Stomach (tissue), 4 donors: ENCODE results near the gene FBXO46.

Source experiments
- EP300 ChIP-seq: sonication (generic); formaldehyde crosslinking; IDR thresholded peaks from one replicate; pipeline ENCODE4 v1.6.1; 2017; ENCODE audit warnings: antibody characterized with exemption
- POLR2A ChIP-seq, 4 donors: fragments of 450-650 bp; IDR thresholded peaks; one replicate each; pipeline ENCODE4 v1.6.1; 2016; ENCODE audit warnings: antibody characterized with exemption in 4 of 4, control low read depth in 2 of 4, mild to moderate bottlenecking in 1 of 4, moderate library complexity in 1 of 4
- TF ChIP-seq, protein P1 (sequence below), 7 experiments: fragments of 450-650 bp in 4 of 7; fragments of 200-600 bp in 3 of 7; sonication (generic) in 3 of 7; IDR thresholded peaks; one replicate each; pipeline ENCODE4 v1.5.1; 2016 to 2019; ENCODE audit warnings: antibody characterized with exemption in 7 of 7, control low read depth in 2 of 7, mild to moderate bottlenecking in 1 of 7

GRCh38 chr19:45777395-45777961 lies 46.8 kb upstream of the FBXO46 start:
- TF ChIP-seq, protein P1, sequence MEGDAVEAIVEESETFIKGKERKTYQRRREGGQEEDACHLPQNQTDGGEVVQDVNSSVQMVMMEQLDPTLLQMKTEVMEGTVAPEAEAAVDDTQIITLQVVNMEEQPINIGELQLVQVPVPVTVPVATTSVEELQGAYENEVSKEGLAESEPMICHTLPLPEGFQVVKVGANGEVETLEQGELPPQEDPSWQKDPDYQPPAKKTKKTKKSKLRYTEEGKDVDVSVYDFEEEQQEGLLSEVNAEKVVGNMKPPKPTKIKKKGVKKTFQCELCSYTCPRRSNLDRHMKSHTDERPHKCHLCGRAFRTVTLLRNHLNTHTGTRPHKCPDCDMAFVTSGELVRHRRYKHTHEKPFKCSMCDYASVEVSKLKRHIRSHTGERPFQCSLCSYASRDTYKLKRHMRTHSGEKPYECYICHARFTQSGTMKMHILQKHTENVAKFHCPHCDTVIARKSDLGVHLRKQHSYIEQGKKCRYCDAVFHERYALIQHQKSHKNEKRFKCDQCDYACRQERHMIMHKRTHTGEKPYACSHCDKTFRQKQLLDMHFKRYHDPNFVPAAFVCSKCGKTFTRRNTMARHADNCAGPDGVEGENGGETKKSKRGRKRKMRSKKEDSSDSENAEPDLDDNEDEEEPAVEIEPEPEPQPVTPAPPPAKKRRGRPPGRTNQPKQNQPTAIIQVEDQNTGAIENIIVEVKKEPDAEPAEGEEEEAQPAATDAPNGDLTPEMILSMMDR (IDR thresholded peaks at IDR 0.05) = no peak
- TF ChIP-seq POLR2A (IDR thresholded peaks at IDR 0.05) (no peak), EP300 (no peak)
